GM15510 (cell line): ENCODE results near the gene ATXN7L1.

Source experiments
- POLR2A ChIP-seq: IDR thresholded peaks from 3 replicates; pipeline ENCODE4 v1.6.1; 2011; ENCODE audit warnings: borderline replicate concordance; ENCODE audit not compliant: insufficient read length; ENCODE audit errors: extremely low read depth

Gene ATXN7L1

DNA sequence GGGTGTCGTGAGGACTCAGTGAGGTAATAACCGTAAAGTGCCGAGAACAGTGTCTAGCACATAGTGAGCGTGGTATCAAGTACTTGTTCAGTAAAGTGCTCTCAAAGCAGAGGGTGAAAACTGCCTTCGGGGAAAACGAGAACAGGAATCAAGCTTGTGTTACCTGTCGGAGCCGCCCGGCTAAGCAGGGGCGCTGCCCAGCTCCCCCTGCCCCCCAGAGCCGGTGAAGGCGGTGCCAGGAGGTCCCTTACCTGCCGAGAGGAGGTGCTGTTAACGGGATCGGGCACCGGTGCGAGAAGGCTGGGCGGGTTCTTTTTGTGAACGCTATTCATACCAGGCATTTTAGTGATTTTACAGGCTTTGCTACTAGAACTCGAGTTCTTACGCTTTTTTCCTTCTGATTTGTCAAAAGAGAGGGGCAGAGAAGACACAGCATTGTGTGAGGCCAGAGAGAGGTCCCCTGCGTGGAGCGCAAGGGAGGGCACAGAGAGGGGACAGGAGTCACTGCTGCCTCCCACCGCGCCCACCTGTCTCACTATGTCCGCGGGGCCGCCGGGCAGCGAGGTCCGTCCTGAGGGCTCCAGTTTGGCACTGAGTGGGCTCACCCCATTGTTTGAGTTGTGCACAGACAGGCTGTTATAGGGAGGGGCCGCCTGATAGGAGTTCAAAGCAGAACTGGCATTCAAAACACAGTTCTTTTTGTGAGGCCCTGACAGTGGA, 262.6 kb downstream of the ATXN7L1 start:
- TF ChIP-seq POLR2A, result no peak

DNA sequence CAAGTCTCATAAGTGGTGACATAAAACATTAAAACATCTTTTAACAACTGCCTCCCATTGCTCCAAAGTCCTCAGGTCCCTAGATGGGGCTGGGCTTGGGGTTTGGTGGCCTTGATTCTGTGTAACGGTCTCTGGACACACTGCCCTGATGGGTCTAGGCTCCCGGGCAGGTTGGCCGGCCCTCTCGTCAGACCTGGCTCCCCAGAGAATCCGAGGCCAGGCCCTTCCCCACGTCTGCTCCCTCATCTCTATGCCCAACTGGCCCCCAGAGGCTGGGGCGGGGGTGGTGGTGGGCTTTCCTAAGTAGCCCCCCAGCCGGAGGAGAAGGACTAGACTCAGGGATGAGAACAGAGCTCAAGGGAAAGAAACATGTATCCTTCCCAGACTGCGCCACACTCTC, 263.6 kb downstream of the ATXN7L1 start:
- TF ChIP-seq POLR2A, result no peak

DNA sequence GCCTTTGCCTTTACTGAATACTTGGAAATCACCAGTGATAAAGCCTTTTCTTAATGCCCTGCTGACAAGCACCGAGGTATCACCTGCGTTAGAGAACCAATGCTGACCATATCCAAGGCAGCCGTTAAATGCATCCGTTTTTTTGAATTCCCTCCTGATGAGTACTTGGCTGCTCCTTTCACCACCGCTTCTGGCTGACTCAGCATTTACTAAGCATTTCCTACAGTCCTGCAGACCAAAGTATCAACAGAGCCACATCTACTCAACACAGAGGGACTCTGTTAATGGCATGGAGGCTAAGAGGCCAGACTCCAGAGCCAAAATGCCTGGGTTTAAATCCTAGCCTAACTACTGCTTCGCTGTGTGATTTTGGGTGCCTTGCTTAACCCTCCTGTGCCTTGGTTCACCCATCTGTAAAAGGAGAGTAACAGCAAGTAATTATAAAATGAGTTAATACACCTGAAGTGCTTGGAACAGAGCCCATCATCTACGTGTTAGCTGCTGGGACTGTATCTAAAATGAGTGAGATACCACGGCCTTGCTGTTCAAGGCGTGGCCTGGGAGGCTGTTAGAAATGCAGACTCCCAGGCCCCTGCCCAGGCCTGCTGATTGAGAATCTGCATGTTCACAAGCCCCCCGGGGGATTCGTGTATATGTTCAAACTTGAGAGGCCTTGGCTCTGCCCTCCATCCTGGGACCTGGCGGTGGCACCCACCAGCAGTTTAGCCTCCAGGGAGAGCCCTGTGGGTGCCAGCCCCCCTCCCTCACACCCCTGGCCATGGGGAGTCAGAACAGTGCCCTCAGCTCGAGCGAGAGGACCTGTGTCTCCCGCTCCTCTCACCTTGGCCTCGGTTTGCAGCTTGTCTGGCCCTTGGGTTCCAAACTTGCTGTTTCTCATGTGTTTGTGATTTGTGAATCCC, 264.3 kb downstream of the ATXN7L1 start:
- no peak for TF ChIP-seq POLR2A

- TF ChIP-seq POLR2A, result no peak
Measured at GRCh38 chr7:105610165-105610930, 266.1 kb downstream of the ATXN7L1 start.

DNA sequence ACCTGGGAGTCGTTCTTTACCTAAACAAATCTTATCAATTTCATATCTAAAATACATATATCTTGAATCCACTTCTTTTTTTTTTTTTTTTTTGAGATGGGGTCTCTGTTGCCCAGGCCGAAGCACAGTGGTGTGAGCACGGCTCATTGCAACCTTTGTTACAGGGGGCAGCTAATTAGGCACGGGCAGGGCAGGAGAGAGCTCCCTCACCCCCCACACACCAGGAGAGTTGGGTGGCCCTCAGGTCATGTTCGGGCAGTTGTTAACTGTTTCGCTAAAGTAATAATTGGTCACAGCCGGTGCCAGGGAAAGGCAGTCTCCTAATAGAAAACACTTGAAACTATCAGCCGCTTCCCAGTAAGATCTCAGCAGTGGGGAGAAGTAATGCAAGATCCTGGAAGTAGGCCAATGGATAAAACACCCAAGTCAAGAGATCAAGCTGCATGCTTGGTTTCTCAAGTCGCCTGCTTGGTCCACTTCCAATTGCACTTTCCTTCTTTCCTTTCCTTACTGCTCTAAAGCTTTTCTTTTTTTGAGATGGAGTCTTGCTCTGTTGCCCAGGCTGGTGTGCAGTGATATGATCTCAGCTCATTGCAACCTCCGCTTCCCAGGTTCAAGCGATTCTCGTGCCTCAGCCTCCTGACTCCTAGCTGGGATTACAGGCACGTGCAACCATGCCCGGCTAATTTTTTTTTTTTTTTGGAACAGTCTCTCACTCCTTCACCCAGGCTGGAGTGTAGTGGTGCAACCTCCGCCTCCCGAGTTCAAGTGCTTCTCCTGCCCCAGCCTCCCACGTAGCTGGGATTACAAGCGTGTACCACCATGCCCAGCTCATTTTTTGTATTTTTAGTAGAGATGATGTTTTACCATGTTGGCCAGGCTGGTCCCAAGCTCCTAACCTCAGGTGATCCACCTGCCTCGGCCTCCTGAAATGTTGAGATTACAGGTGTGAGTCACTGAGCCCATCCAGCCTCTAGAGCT, 273.8 kb downstream of the ATXN7L1 start:
- no peak for TF ChIP-seq POLR2A

DNA sequence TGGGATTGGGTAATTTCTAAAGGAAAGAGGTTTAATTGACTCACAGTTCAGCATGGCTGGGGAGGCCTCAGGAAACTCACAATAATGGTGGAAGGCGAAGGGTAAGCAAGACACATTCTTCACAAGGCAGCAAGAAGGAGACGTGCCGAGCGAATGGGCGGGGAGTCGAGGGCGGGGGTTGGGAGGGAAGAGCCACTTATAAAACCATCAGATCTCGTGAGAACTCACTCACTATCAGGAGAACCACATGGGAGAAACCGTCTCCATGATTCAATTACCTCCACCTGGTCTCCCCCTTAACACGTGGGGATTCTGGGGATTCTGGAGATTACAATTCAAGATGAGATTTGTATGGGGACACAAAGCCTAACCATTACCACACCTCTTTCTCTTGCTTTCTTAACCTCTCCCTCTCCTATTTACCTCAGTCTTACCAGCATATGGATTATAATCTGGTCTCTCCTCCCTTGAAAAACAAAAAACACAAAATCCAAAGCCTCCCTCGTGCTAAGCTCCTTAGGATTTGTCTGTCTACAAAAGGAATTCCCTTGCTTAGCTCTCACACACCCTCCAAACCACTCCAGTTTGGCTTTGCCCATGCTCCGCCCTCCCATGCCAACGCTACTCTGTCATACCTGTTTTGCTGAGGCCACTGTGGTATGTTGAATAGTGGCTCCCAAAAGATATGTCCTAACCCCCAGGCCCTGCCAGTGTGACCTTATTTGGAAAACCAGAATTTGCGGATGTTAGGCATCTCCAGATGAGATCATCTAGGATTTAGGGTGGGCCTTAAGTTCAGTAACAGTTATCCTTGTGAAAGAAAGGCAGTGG, 275.5 kb downstream of the ATXN7L1 start:
- no peak for TF ChIP-seq POLR2A

DNA sequence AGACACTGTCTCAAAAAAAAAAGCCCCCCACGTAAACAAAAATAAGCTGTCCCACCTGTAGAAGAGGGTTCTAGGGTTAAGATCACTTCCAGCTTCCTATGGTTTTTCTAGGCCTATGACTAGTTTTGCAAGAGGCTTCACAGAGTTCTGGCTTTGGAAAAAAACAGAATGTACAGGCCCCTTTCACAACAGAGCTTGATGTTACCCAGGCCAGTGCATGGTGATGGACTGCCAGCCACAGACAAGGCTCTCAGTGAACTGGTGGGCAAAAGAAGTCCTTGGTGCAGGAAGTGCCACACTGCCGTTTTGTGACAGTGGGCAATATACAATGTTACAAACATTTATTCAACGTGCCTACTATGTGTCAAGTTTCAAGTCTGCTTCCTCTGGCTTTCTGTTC, 276.8 kb downstream of the ATXN7L1 start:
- TF ChIP-seq POLR2A, result no peak

- TF ChIP-seq POLR2A, result no peak
Measured at GRCh38 chr7:105596866-105597265, 279.5 kb downstream of the ATXN7L1 start.

DNA sequence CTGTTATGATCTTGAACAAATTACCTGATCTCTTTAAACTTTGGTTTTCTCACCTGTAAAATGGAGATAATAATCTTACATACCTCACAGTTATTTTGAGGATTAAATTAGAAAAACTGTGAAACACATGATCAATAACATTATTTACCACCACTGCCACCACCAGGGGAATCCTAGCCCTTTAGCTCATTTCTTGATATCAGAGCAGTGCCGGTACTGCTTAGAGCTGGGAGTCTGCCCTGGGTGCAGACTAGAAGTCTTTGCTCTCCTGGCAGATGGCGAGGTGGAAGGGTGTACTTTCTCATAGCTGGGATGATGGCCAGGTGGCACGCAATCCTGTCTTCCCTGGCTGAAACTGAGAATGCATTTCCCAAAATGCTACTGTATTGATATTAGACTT, 282.4 kb downstream of the ATXN7L1 start:
- no peak for TF ChIP-seq POLR2A

- TF ChIP-seq POLR2A, result no peak
Measured at GRCh38 chr7:105591522-105591921, 284.9 kb downstream of the ATXN7L1 start.

DNA sequence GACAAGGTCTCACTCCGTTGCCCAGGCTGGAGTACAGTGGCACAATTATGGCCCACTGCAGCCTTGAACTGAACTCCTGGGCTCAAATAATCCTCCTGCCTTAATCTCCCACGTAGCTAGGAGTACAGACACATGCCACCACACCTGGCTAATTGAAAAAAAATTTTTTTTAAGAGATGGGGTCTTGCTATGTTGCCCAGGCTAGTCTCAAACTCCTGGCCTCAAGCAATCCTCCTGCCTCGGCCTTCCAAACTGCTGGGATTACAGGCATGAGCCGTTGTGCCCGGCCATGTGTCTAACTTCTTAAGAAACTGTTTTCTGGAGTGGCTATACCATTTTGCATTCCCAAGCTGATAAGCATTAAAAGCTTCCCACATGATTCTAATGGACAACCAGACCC, 285.6 kb downstream of the ATXN7L1 start:
- TF ChIP-seq POLR2A, result no peak

DNA sequence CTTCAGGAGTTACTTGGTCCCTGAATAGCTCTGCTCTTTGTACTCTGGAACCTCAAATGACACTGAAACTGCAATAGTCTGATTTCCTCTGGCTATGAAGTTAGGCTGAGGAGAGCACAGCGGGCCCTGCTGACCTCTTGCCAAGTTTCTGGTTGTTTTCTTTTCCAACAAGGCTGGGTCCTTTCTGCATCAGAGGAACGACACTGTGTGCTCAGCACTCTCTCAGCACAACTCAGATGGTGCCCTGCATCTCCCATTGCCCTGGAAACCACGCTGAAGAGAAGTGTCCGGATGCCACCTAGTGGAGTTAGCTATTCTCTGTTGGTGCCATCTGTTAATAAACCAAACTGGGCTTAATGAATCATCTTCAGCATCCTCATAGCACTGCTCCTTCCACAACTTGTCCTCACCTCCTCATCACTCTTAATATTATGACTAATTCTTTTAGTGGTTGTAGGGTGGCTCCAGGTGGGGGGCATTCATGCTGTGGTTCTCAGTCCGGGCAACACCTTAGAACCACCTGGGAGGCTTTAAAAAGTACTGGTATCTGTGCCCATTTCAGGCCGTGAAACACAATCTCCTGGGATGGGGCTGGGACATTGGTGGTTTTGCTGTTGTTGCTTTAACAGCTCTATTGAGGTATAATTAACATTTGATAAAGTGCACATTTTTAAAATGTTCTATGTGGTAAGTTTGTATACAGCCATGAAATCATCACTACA, 286.9 kb downstream of the ATXN7L1 start:
- TF ChIP-seq POLR2A, result no peak
